GM23248 (cell line): Measurements from ENCODE around the gene AKR1D1. TPM values are rescaled to one million over a fixed set of nuclear protein-coding genes. Genes with fewer than 3 reads are reported as not detected.
A peak's percentile ranks its signal among the peaks of the same experiment; 100 is the strongest.

ENCODE experiments used
- DNase-seq: peaks from one replicate; pipeline ENCODE4 v3.0.0-alpha.2; 2015
- H2AFZ ChIP-seq: fragments of 200-600 bp; sonication (generic); 2 replicates; pipeline ENCODE4 v1.6.1; 2016; ENCODE audit warnings: antibody characterized with exemption
- H3F3A ChIP-seq: fragments of 200-600 bp; sonication (generic); 2 replicates; pipeline ENCODE4 v1.6.1; 2016; ENCODE audit warnings: mild to moderate bottlenecking, antibody characterized with exemption, mixed run types; ENCODE audit not compliant: insufficient read depth
- H3K27ac ChIP-seq: fragments of 200-600 bp; sonication (generic); 2 replicates; pipeline ENCODE4 v1.5.1; 2016; ENCODE audit warnings: mild to moderate bottlenecking
- H3K27me3 ChIP-seq: fragments of 200-600 bp; sonication (generic); replicated peaks from 2 replicates; pipeline ENCODE4 v1.6.1; 2016; ENCODE audit warnings: mild to moderate bottlenecking; ENCODE audit not compliant: insufficient read depth
- H3K36me3 ChIP-seq: fragments of 200-600 bp; sonication (generic); 2 replicates; pipeline ENCODE4 v1.6.1; 2016; ENCODE audit warnings: low read depth, mild to moderate bottlenecking
- H3K4me1 ChIP-seq: fragments of 200-600 bp; sonication (generic); 2 replicates; pipeline ENCODE4 v1.6.1; 2016; ENCODE audit warnings: mild to moderate bottlenecking; ENCODE audit not compliant: insufficient read depth
- H3K4me2 ChIP-seq: fragments of 200-600 bp; sonication (generic); one replicate; pipeline ENCODE4 v1.6.1; 2016; ENCODE audit warnings: mild to moderate bottlenecking; ENCODE audit not compliant: unreplicated experiment
- H3K4me3 ChIP-seq: fragments of 200-600 bp; sonication (generic); 2 replicates; pipeline ENCODE4 v1.5.1; 2016; ENCODE audit warnings: mild to moderate bottlenecking
- H3K79me2 ChIP-seq: fragments of 200-600 bp; sonication (generic); 2 replicates; pipeline ENCODE4 v1.6.1; 2016; ENCODE audit warnings: mild to moderate bottlenecking; ENCODE audit not compliant: insufficient read depth
- H3K9ac ChIP-seq: fragments of 200-600 bp; sonication (generic); 2 replicates; pipeline ENCODE4 v1.6.1; 2016; ENCODE audit warnings: mild to moderate bottlenecking
- H3K9me2 ChIP-seq: fragments of 200-600 bp; sonication (generic); 2 replicates; pipeline ENCODE4 v1.6.1; 2016; ENCODE audit warnings: mixed run types, mild to moderate bottlenecking, moderate library complexity; ENCODE audit not compliant: insufficient read depth
- H3K9me3 ChIP-seq: fragments of 200-600 bp; sonication (generic); one replicate; pipeline ENCODE4 v1.6.1; 2017; ENCODE audit warnings: low read depth
- H4K20me1 ChIP-seq: fragments of 200-600 bp; sonication (generic); 2 replicates; pipeline ENCODE4 v1.6.0; 2016; ENCODE audit not compliant: insufficient read depth
- EZH2 ChIP-seq: fragments of 200-600 bp; sonication (generic); IDR thresholded peaks from 2 replicates; pipeline ENCODE4 v1.6.1; 2018; ENCODE audit warnings: antibody characterized with exemption, mild to moderate bottlenecking; ENCODE audit not compliant: insufficient read depth, poor library complexity, severe bottlenecking
- EZH2phosphoT487 ChIP-seq: fragments of 200-600 bp; sonication (generic); IDR thresholded peaks from 2 replicates; pipeline ENCODE4 v1.6.1; 2018; ENCODE audit warnings: antibody characterized with exemption, moderate library complexity, mild to moderate bottlenecking, low read depth; ENCODE audit not compliant: insufficient read depth
- WGBS, 2 experiments: methylation state at CpG; one replicate each; pipeline ENCODE4 v1.1.6; 2015 to 2017; ENCODE audit warnings: low lambda C conversion rate in 2 of 2, low coverage in 1 of 2; ENCODE audit errors: missing lambda C conversion rate in 2 of 2; 5-methylcytosine and 5-hydroxymethylcytosine counted together
- in situ Hi-C: fragments of 300-500 bp; cut with MboI; formaldehyde crosslinking; loops from 2 replicates; pipeline ENCODE4 v1.15.0; 2020
- polyA plus RNA-seq: library from polyadenylated mRNA; unstranded; fragments of >200 nt; fragmentation: Nextera tagmentation; extraction: Ambion mirVana; gene quantifications from 2 replicates; pipeline ENCODE4 v1.2.1, GENCODE V29; 2016
- total RNA-seq: library from RNA; depleted of rRNA; stranded (reverse); fragments of >200 nt; shearing (Covaris generic); gene quantifications from 2 replicates; pipeline ENCODE4 v1.2.3, GENCODE V29; 2014

The AKR1D1 gene
- total and polyA plus RNA-seq, 2 experiments from 2014 or later: not detected

DNA sequence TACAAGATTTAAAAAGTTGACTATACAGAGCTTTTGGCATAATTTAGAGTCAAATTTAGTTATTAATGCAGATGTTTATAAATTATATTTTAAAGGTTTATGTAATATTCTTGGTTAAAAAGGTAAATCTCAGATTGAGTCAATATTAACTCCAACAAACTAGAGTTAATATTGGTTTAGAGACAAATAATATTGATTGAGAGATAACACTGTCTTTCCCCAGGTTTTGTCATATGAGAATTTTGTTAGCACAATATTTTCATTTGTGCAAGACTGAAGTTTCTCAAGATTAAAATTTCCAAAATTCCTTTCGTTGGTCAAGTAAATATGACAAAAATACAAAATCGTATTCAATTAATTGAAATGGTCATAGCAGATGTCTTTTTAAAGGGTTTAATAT lies 12.9 kb upstream of the AKR1D1 start:
- no peaks in the 10 kb centered on the region for H3K36me3 ChIP-seq
- H3K4me2 ChIP-seq: no peak overlapping the region
- no peaks in the 10 kb centered on the region for H3K9me3 ChIP-seq
- H3K4me3 ChIP-seq: no peak overlapping the region
- 12 to 23% methylated on average over 2 of the region's 2 CpGs for WGBS, 2 experiments
- H2AFZ ChIP-seq: no peak overlapping the region
- H3K27ac ChIP-seq: no peak overlapping the region
- peaks cover 19% of the 10 kb centered on the region; the same call in 1 of the 2 replicates for H3K27me3 ChIP-seq
- in situ Hi-C loops: no loop called here
- H3K79me2 ChIP-seq: no peaks in the 10 kb centered on the region
- TF ChIP-seq EZH2phosphoT487 (no peak), EZH2 (no peak)
- no peak for DNase-seq
- no peaks in the 10 kb centered on the region for H3K9me2 ChIP-seq
- no peaks in the 10 kb centered on the region for H3K4me1 ChIP-seq
- no peaks in the 10 kb centered on the region for H3F3A ChIP-seq
- H4K20me1 ChIP-seq: no peaks in the 10 kb centered on the region
- no peak overlapping the region for H3K9ac ChIP-seq

DNA sequence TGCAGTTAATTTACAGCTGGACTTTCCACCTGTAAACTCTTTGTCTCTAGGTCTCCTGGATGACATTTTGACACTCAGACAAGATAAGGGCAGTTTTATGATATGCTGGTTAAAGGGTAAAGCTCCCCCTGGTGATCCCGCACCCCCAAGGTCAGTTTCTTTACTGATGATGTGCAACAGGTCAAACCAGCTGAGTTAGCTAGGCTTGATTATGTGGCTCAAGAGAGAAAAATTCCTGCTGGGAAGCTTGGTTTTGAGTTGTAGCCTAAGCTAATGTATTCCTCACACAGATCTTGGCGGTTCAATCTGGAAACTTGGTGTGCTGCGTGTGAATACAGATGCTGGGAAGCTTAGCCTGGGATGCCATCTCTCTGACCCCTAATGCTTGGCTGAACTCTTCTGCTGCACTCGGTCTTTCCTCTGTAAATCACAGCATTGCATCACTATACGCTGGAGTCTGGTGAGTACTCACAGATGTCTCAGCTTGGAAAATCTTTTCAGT lies 11.4 kb upstream of the AKR1D1 start:
- no peak for TF ChIP-seq EZH2phosphoT487
- no peak for TF ChIP-seq EZH2
- no peaks in the 10 kb centered on the region for H3K36me3 ChIP-seq
- WGBS, 2 experiments: 5% methylated on average over 5 of the region's 5 CpGs
- no peak overlapping the region for H3K27ac ChIP-seq
- no peaks in the 10 kb centered on the region for H3K79me2 ChIP-seq
- no peaks in the 10 kb centered on the region for H3K9me3 ChIP-seq
- in situ Hi-C loops: no loop called here
- DNase-seq: peak; percentile 65
- H3K4me3 ChIP-seq: no peak overlapping the region
- H2AFZ ChIP-seq: no peak overlapping the region
- H3K9me2 ChIP-seq: no peaks in the 10 kb centered on the region
- H3K4me1 ChIP-seq: no peaks in the 10 kb centered on the region
- peaks cover 19% of the 10 kb centered on the region; the same call in 1 of the 2 replicates for H3K27me3 ChIP-seq
- H4K20me1 ChIP-seq: no peaks in the 10 kb centered on the region
- H3F3A ChIP-seq: no peaks in the 10 kb centered on the region
- H3K9ac ChIP-seq: no peak overlapping the region
- H3K4me2 ChIP-seq: no peak overlapping the region

DNA sequence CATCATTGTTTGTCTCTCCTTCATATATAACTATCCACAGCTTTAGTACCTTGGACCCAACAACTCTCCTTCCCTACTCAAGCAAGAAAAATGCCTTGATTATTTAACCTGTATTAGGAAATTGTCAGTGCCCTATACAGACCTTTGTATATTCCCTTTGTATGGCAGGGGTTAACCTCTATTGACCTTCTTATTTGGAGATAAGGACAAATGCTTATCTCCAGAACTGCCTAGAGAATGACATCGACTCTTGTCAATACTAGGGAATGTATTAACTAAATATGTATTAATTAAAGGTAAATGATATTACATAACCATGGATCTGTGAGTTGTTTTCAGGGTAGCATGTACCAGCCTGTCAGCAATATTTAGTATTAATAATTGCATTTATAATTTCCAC lies 10.4 kb upstream of the AKR1D1 start:
- no peaks in the 10 kb centered on the region for H3K36me3 ChIP-seq
- no peak overlapping the region for H2AFZ ChIP-seq
- no peaks in the 10 kb centered on the region for H3K79me2 ChIP-seq
- H3K9me3 ChIP-seq: no peaks in the 10 kb centered on the region
- no peak overlapping the region for H3K27ac ChIP-seq
- H3K9me2 ChIP-seq: no peaks in the 10 kb centered on the region
- H3K27me3 ChIP-seq: peaks cover 19% of the 10 kb centered on the region; the same call in 1 of the 2 replicates
- H3K4me2 ChIP-seq: no peak overlapping the region
- WGBS, 2 experiments: 13 to 23% methylated on average over 1 of the region's 1 CpG
- H3K4me1 ChIP-seq: no peaks in the 10 kb centered on the region
- no peaks in the 10 kb centered on the region for H3F3A ChIP-seq
- in situ Hi-C loops: no loop called here
- H3K9ac ChIP-seq: no peak overlapping the region
- TF ChIP-seq EZH2phosphoT487 (no peak), EZH2 (no peak)
- H3K4me3 ChIP-seq: no peak overlapping the region
- no peak for DNase-seq
- H4K20me1 ChIP-seq: no peaks in the 10 kb centered on the region

GRCh38 chr7:138066954-138067394 lies 9.3 kb upstream of the AKR1D1 start:
- H3K36me3 ChIP-seq: no peaks in the 10 kb centered on the region
- H3K27ac ChIP-seq: no peak overlapping the region
- no peak overlapping the region for H3K4me2 ChIP-seq
- WGBS, 2 experiments: 43 to 50% methylated on average over 1 of the region's 1 CpG
- H4K20me1 ChIP-seq: no peaks in the 10 kb centered on the region
- TF ChIP-seq EZH2phosphoT487: no peak
- no peak for TF ChIP-seq EZH2
- H2AFZ ChIP-seq: no peak overlapping the region
- no peak overlapping the region for H3K4me3 ChIP-seq
- H3K27me3 ChIP-seq: 0 out of 2 replicates have a peak, but pooled peaks cover 19% of the 10 kb centered on the region
- no peaks in the 10 kb centered on the region for H3F3A ChIP-seq
- in situ Hi-C loops: no loop called here
- H3K9me2 ChIP-seq: no peaks in the 10 kb centered on the region
- no peak for DNase-seq
- H3K79me2 ChIP-seq: no peaks in the 10 kb centered on the region
- H3K9me3 ChIP-seq: no peaks in the 10 kb centered on the region
- H3K4me1 ChIP-seq: no peaks in the 10 kb centered on the region
- H3K9ac ChIP-seq: no peak overlapping the region
